Stimulated activated CD4-positive, alpha-beta T cell treated with anti-CD3 and anti-CD28 coated beads, Interleukin-15, amount 100 ng/mL, for 1 hour (primary cell): ENCODE results near the gene APOBEC3B.
"Not testable (repeated sequence)": the region's sequence is repeated elsewhere in the genome, so short reads cannot be mapped to it uniquely, and the experiment has no call there.

Experiments
- DNase-seq, 2 donors: peaks; one replicate each; pipeline ENCODE4 v3.0.0-alpha.2; 2020; ENCODE audit warnings: low read depth in 1 of 2, low spot score in 1 of 2

Gene APOBEC3B

GRCh38 chr22:38987171-38987895 lies 5.2 kb downstream of the APOBEC3B start:
- DNase-seq = no peak

GRCh38 chr22:38989466-38989865 lies 7.3 kb downstream of the APOBEC3B start:
- no peak for DNase-seq

GRCh38 chr22:38992871-38993371 lies 10.8 kb downstream of the APOBEC3B start:
- DNase-seq = not testable (repeated sequence)

- no peak for DNase-seq
These were observed 14.0 kb downstream of the APOBEC3B start for GRCh38 chr22:38996105-38996504.

GRCh38 chr22:38997518-38997917 lies 15.4 kb downstream of the APOBEC3B start:
- DNase-seq = no peak

- peak; percentile 38 to 41 for DNase-seq
These were observed 21.1 kb downstream of the APOBEC3B start for GRCh38 chr22:39003165-39003638.

GRCh38 chr22:39007177-39007576 lies 25.0 kb downstream of the APOBEC3B start:
- DNase-seq = no peak

- not testable (repeated sequence) for DNase-seq
These were observed 26.2 kb downstream of the APOBEC3B start for GRCh38 chr22:39008271-39008850.

- DNase-seq = no peak
These were observed 28.8 kb downstream of the APOBEC3B start for GRCh38 chr22:39010946-39011345.

- DNase-seq = no peak
These were observed 30.7 kb downstream of the APOBEC3B start for GRCh38 chr22:39012533-39013511.

GRCh38 chr22:39013561-39013941 lies 31.4 kb downstream of the APOBEC3B start:
- not testable (repeated sequence) for DNase-seq

- DNase-seq = peak; percentile 49 to 55
These were observed 32.0 kb downstream of the APOBEC3B start, which contains the start of gene APOBEC3C for GRCh38 chr22:39013942-39014722. Gene APOBEC3C, plus strand, starts transcription at chr22:39014257. Its CDS starts 106 bp downstream, at chr22:39014363.

- not testable (repeated sequence) for DNase-seq
These were observed 32.6 kb downstream of the APOBEC3B start for GRCh38 chr22:39014723-39015121.

GRCh38 chr22:39016592-39016991 lies 34.4 kb downstream of the APOBEC3B start:
- DNase-seq = no peak

- DNase-seq = no peak
These were observed 35.6 kb downstream of the APOBEC3B start for GRCh38 chr22:39017596-39018365.

- DNase-seq = not testable (repeated sequence)
These were observed 38.0 kb downstream of the APOBEC3B start for GRCh38 chr22:39020021-39020651.

- DNase-seq = no peak
These were observed 39.6 kb downstream of the APOBEC3B start for GRCh38 chr22:39021552-39022250.

GRCh38 chr22:39024519-39025308 lies 42.6 kb downstream of the APOBEC3B start:
- DNase-seq = no peak
